ENCODE measurements around the gene PPP2R5C. TPM values are rescaled to one million over a fixed set of nuclear protein-coding genes. Genes with fewer than 3 reads are reported as not detected.
A peak's percentile ranks its signal among the peaks of the same experiment; 100 is the strongest.

PPP2R5C gene
- total and polyA plus RNA-seq, 7 donors = 18.2 to 76.6 (median 57.1) TPM

DNA sequence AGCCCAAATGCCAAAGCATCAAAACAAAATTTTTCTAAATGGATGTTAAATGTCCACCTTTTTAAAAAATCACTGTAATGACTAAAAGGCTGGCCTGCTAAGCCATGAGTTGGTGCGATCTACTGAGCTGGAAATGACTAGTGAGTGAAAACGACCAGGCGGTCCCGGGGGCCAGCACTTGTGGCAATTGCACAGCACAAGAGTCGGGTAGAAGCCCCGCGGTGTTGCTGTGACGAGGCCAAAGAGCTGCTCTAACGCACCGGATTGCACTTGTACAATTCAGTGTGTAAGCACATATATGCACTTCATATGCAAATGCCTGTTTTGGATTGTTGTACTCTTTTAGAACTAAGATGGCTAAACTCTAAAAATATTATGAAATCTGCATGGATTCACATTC is 138.7 kb downstream of the PPP2R5C start:
- Histone ChIP-seq H3K27ac (no peak overlapping the region), H3K4me3 (no peak overlapping the region), H3K27me3 (ENCODE audit: insufficient read depth in 3 of 3, low read length in 2 of 3) (no peaks in the 10 kb centered on the region), H3K4me1 (peaks cover 10% of the 10 kb centered on the region), H3K36me3 (ENCODE audit: insufficient read depth in 1 of 2, low read depth in 1 of 2) (peaks cover 0 to 96% of the 10 kb centered on the region in 2 donors), H3K9me3 (no peaks in the 10 kb centered on the region)
- TF ChIP-seq, protein P1, sequence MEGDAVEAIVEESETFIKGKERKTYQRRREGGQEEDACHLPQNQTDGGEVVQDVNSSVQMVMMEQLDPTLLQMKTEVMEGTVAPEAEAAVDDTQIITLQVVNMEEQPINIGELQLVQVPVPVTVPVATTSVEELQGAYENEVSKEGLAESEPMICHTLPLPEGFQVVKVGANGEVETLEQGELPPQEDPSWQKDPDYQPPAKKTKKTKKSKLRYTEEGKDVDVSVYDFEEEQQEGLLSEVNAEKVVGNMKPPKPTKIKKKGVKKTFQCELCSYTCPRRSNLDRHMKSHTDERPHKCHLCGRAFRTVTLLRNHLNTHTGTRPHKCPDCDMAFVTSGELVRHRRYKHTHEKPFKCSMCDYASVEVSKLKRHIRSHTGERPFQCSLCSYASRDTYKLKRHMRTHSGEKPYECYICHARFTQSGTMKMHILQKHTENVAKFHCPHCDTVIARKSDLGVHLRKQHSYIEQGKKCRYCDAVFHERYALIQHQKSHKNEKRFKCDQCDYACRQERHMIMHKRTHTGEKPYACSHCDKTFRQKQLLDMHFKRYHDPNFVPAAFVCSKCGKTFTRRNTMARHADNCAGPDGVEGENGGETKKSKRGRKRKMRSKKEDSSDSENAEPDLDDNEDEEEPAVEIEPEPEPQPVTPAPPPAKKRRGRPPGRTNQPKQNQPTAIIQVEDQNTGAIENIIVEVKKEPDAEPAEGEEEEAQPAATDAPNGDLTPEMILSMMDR (IDR thresholded peaks at IDR 0.05) = no peak
- WGBS, 3 donors = 90 to 96% (median 92%) methylated on average over 10 of the region's 10 CpGs
- ATAC-seq = no peak
- intact Hi-C loops (cut with DNase I) = loop anchor here in 1 of 2 donors (5.0 kb wide), 1 partner anchor 128 kb away; no protein-coding TSS in a partner anchor
- DNase-seq = no peak

DNA sequence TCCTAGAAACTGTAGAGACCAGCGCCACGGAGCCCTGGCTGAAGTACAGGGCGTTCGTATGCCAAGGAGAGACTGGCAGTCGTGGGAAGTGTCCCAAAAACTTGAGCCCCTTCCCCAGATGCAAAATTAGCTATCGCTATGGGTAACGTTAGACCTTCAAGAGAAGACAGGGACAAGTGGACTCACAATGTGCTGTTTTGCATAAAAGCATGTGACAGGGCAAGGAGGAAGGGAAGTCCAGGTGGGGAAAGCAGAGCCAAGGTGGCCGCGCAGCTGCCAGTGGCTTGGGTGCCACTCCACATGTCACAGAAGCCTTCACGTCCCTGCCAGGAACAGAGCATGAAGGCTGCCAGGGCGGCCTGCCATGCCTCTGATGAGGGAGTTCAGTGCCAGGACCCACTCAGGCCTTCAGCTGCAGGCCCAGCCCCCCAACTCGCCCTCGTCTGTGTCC is 141.6 kb downstream of the PPP2R5C start:
- intact Hi-C loops (cut with DNase I) = loop anchor here in 1 of 2 donors (5.0 kb wide), 1 partner anchor 131 kb away; no protein-coding TSS in a partner anchor
- TF ChIP-seq, protein P1 (IDR thresholded peaks at IDR 0.05) = no peak
- peak overlapping the region; percentile 58 for H3K27ac ChIP-seq
- peak; percentile 93 to 99 (median 98) for ATAC-seq
- peak; percentile 53 to 88 for DNase-seq
- no peaks in the 10 kb centered on the region for H3K9me3 ChIP-seq
- H3K36me3 ChIP-seq (ENCODE audit: insufficient read depth in 1 of 2, low read depth in 1 of 2) = peaks cover 0 to 97% of the 10 kb centered on the region in 2 donors
- H3K27me3 ChIP-seq (ENCODE audit: insufficient read depth in 3 of 3, low read length in 2 of 3) = no peaks in the 10 kb centered on the region
- H3K4me1 ChIP-seq = peaks cover 10% of the 10 kb centered on the region
- WGBS, 3 donors = 27 to 44% (median 34%) methylated on average over 13 of the region's 13 CpGs
- H3K4me3 ChIP-seq = peak overlapping the region; percentile 29

DNA sequence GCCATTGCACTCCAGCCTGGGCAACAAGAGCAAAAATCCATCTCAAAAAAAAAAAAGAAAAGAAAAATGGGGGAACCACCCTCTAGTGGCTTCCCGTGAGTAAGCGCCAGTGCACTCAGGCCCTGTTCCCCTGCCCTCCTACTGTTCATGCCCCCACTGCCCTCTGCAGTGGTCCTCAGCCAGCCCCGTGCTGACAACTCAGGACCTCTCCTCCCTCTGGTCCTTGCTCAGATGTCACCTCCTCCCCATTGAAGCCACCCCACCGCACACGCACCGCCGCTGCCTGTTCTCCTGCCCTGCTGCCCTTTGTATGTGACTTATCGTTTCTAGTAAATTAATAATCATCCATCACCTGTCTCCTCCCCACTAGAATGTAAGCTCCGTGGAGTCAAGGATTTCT is 144.1 kb downstream of the PPP2R5C start:
- WGBS, 3 donors = 87 to 96% (median 92%) methylated on average over 9 of the region's 9 CpGs
- TF ChIP-seq, protein P1 (IDR thresholded peaks at IDR 0.05) = no peak
- Histone ChIP-seq H3K4me3 (no peak overlapping the region), H3K27ac (no peak overlapping the region), H3K9me3 (no peaks in the 10 kb centered on the region), H3K4me1 (peaks cover 10% of the 10 kb centered on the region), H3K36me3 (ENCODE audit: insufficient read depth in 1 of 2, low read depth in 1 of 2) (peaks cover 0 to 98% of the 10 kb centered on the region in 2 donors), H3K27me3 (ENCODE audit: insufficient read depth in 3 of 3, low read length in 2 of 3) (no peaks in the 10 kb centered on the region)
- intact Hi-C loops (cut with DNase I) = no loop called here
- no peak for DNase-seq
- no peak for ATAC-seq

DNA sequence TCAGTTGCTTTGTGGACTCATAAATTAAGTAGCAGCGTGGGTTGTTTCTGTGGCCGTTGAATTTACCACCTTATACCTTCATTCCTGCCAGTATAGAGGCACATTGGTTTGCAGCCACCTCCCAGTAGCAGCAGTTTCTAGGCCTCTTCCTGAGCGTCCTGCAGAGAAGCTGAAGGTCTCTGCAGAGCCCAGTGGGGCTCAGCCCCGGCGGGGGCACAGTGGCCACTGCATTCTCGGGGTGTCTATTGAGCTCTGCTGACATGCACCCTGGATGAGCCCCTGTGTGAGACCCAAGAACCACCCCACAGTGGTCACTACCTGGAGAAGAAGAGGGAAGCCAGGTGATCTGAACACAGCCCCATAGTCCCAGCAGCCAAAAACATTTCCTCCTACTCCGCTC is 145.1 kb downstream of the PPP2R5C start:
- intact Hi-C loops (cut with DNase I) = no loop called here
- WGBS, 3 donors = 96 to 98% (median 96%) methylated on average over 7 of the region's 7 CpGs
- no peak for ATAC-seq
- Histone ChIP-seq H3K36me3 (ENCODE audit: insufficient read depth in 1 of 2, low read depth in 1 of 2) (peaks cover 0 to 93% of the 10 kb centered on the region in 2 donors), H3K9me3 (no peaks in the 10 kb centered on the region), H3K4me3 (no peak overlapping the region), H3K27ac (no peak overlapping the region), H3K4me1 (peaks cover 10% of the 10 kb centered on the region), H3K27me3 (ENCODE audit: insufficient read depth in 3 of 3, low read length in 2 of 3) (no peaks in the 10 kb centered on the region)
- no peak for DNase-seq
- TF ChIP-seq, protein P1 (IDR thresholded peaks at IDR 0.05) = no peak

DNA sequence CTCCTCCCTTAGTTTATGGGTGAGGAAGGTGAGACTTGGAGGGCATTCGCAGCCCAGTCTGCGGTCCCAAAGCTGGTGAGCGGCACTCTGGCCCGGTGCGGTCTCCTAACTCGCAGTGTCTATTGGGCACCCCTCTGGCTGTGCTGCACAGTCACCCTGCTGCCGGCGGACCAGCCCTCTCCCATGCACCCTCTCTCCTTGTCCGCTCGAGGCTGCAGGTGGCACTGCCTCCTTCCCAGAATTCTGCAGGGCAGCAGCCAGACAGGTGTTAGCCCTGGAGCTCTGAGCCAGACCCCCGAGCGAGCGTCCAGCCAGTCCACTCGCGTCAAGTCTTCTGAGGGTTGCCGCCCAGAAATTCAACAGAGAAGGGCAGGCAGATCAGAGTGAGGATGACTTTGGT is 146.1 kb downstream of the PPP2R5C start:
- H3K4me1 ChIP-seq = peaks cover 5% of the 10 kb centered on the region
- no peaks in the 10 kb centered on the region for H3K27me3 ChIP-seq (ENCODE audit: insufficient read depth in 3 of 3, low read length in 2 of 3)
- H3K36me3 ChIP-seq (ENCODE audit: insufficient read depth in 1 of 2, low read depth in 1 of 2) = peaks cover 0 to 93% of the 10 kb centered on the region in 2 donors
- DNase-seq (no peak), ATAC-seq (no peak)
- TF ChIP-seq, protein P1 (IDR thresholded peaks at IDR 0.05) = no peak
- H3K27ac ChIP-seq = no peak overlapping the region
- no peak overlapping the region for H3K4me3 ChIP-seq
- 92 to 94% (median 92%) methylated on average over 16 of the region's 16 CpGs for WGBS, 3 donors
- intact Hi-C loops (cut with DNase I) = no loop called here
- no peaks in the 10 kb centered on the region for H3K9me3 ChIP-seq

Data from psoas muscle (tissue), 8 donors.